Natural killer cell (primary cell): ENCODE data around the gene SLC5A10. TPM values are rescaled to one million over a fixed set of nuclear protein-coding genes. Genes with fewer than 3 reads are reported as not detected.

ENCODE experiments used
- ATAC-seq, 3 donors: fragments of 150-1000 bp in 2 of 3; fragments of 200-7000 bp in 1 of 3; cut with Tn5 transposase; 1 replicate in 1 of 3; 2 replicates in 2 of 3; pipeline ENCODE4 v1.10.0; 2021; ENCODE audit warnings: mild to moderate bottlenecking in 2 of 3, moderate library complexity in 2 of 3
- DNase-seq, 2 donors: peaks; one replicate each; pipeline versions ENCODE4 v3.0.0 to v3.0.0-alpha.2; 2013 to 2021; ENCODE audit warnings: mixed read lengths in 1 of 2
- H3K27ac ChIP-seq: one replicate; pipeline ENCODE4 v1.5.1; 2013; ENCODE audit warnings: mild to moderate bottlenecking, low read length
- H3K27me3 ChIP-seq: one replicate; pipeline ENCODE4 v1.6.1; 2013; ENCODE audit warnings: low read length; ENCODE audit not compliant: control insufficient read depth, insufficient read depth
- H3K36me3 ChIP-seq: one replicate; pipeline ENCODE4 v1.6.1; 2013; ENCODE audit warnings: low read length; ENCODE audit not compliant: control insufficient read depth, insufficient read depth
- H3K4me1 ChIP-seq: one replicate; pipeline ENCODE4 v1.6.1; 2013; ENCODE audit warnings: low read length; ENCODE audit not compliant: control insufficient read depth, insufficient read depth
- H3K4me3 ChIP-seq: one replicate; pipeline ENCODE4 v1.5.1; 2013; ENCODE audit warnings: low read length
- H3K9me3 ChIP-seq: one replicate; pipeline ENCODE4 v1.6.1; 2013; ENCODE audit warnings: low read length; ENCODE audit not compliant: control insufficient read depth, insufficient read depth
- H3K27ac Mint-ChIP-seq, 2 donors: one replicate each; pipeline ENCODE4 v1.8.0; 2022; ENCODE audit warnings: mild to moderate bottlenecking in 2 of 2, mixed read lengths in 2 of 2, moderate library complexity in 1 of 2
- H3K27me3 Mint-ChIP-seq, 2 donors: one replicate each; pipeline ENCODE4 v1.8.0; 2022; ENCODE audit warnings: low read depth in 2 of 2, mixed read lengths in 2 of 2
- H3K36me3 Mint-ChIP-seq: one replicate; pipeline ENCODE4 v1.8.0; 2022; ENCODE audit warnings: mixed read lengths
- H3K4me1 Mint-ChIP-seq, 2 donors: one replicate each; pipeline ENCODE4 v1.8.0; 2022; ENCODE audit warnings: mixed read lengths in 2 of 2
- H3K4me3 Mint-ChIP-seq: one replicate; pipeline ENCODE4 v1.8.0; 2022; ENCODE audit warnings: mild to moderate bottlenecking, moderate library complexity, mixed read lengths
- H3K9me3 Mint-ChIP-seq, 2 donors: one replicate each; pipeline ENCODE4 v1.8.0; 2022; ENCODE audit warnings: mixed read lengths in 2 of 2
- CTCF ChIP-seq: fragments of 200-600 bp; IDR thresholded peaks from one replicate; pipeline ENCODE4 v1.8.0; 2022; ENCODE audit warnings: antibody characterized with exemption
- WGBS: methylation state at CpG from one replicate; pipeline ENCODE4 v1.1.7; 2013; ENCODE audit warnings: missing lambda C conversion rate; ENCODE audit not compliant: insufficient coverage; 5-methylcytosine and 5-hydroxymethylcytosine counted together
- intact Hi-C: fragments of 100-400 bp; cut with micrococcal nuclease; formaldehyde crosslinking; loops from one replicate; pipeline ENCODE4 v1.14.2; 2022
- total RNA-seq, 4 donors: library from RNA; stranded (reverse); fragments of 120-200 nt in 1 of 4; gene quantifications; one replicate each; pipeline versions ENCODE4 v1.2.3 to v1.2.4, GENCODE V29; 2013 to 2022

SLC5A10 gene
- total RNA-seq, 3 donors from 2014 or later (not counting 1 experiment from before 2014, with no cell fraction given), result 0.28 TPM; not detected in 2

- Histone ChIP-seq H3K4me3 (no peak overlapping the region), H3K4me1 (no peaks in the 10 kb centered on the region), H3K36me3 (peaks cover 11% of the 10 kb centered on the region), H3K27me3 (no peaks in the 10 kb centered on the region), H3K9me3 (no peaks in the 10 kb centered on the region), H3K27ac (no peak overlapping the region)
- no peaks in the 10 kb centered on the region for H3K9me3 Mint-ChIP-seq
- no peak for TF ChIP-seq CTCF
- DNase-seq (no peak), ATAC-seq (no peak)
- H3K4me1 Mint-ChIP-seq, result peaks cover 0 to 3% of the 10 kb centered on the region in 2 donors
- no peaks in the 10 kb centered on the region for H3K36me3 Mint-ChIP-seq
- no peak overlapping the region for H3K4me3 Mint-ChIP-seq
- 94% methylated on average over 5 of the region's 5 CpGs for WGBS
- intact Hi-C loops, result no loop called here
- H3K27me3 Mint-ChIP-seq, result peaks cover 0 to under 1% of the 10 kb centered on the region in 2 donors
- H3K27ac Mint-ChIP-seq, result no peak overlapping the region
Observed at GRCh38 chr17:19022128-19022527, 70.2 kb downstream of the SLC5A10 start.

GRCh38 chr17:19022747-19023146 is 70.8 kb downstream of the SLC5A10 start:
- TF ChIP-seq CTCF, result no peak
- Mint-ChIP-seq H3K27ac (no peak overlapping the region), H3K4me3 (no peak overlapping the region), H3K9me3 (no peaks in the 10 kb centered on the region), H3K4me1 (peaks cover 0 to 3% of the 10 kb centered on the region in 2 donors), H3K36me3 (no peaks in the 10 kb centered on the region), H3K27me3 (no peaks in the 10 kb centered on the region)
- no peaks in the 10 kb centered on the region for H3K9me3 ChIP-seq
- H3K27me3 ChIP-seq, result no peaks in the 10 kb centered on the region
- peaks cover 11% of the 10 kb centered on the region for H3K36me3 ChIP-seq
- ATAC-seq (no peak), DNase-seq (no peak)
- H3K4me3 ChIP-seq, result no peak overlapping the region
- no peak overlapping the region for H3K27ac ChIP-seq
- 92% methylated on average over 6 of the region's 6 CpGs for WGBS
- H3K4me1 ChIP-seq, result no peaks in the 10 kb centered on the region
- intact Hi-C loops, result no loop called here

DNA sequence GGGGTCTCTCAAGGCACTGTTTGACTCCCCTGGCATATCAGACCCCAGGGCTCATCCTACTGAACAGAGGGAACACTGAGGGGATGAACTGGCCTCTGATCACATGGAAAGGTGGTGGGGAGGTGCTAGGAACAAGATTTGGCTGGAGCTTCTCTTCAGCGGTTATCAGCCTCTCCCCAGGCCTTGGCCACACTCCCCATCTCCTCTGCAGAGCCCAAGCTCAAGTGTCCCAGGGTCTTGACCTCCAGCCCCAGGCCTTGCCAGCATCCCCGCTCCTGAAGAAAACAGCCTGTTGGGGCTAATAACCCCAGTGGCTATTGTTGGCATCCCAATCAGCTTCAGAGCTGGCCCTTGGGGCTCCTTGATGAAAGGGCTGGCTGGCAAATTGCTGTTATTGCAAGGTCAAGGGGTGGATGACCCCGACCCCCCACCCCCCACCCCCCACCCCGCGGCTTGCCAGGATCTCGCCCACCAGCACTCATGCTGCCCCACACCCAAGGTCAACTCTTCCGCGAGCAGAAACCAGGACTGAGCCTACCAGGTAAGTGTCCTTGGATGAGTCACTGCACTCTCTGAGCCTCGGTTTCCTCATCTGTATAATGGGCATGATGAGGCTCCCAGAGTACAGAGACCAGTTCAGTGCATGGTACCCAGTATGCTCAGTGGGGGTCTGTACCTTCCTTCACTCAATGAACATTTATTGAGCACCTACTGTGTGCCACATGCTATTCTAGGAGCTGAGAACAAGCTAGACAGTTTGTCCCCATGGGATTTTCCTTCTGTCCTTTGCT is 71.4 kb downstream of the SLC5A10 start:
- H3K9me3 Mint-ChIP-seq, result no peaks in the 10 kb centered on the region
- TF ChIP-seq CTCF, result no peak

More for the DNA sequence above, 71.4 kb downstream of the SLC5A10 start:
- Histone ChIP-seq H3K27me3 (no peaks in the 10 kb centered on the region), H3K27ac (no peak overlapping the region), H3K36me3 (peaks cover 11% of the 10 kb centered on the region), H3K9me3 (no peaks in the 10 kb centered on the region), H3K4me3 (no peak overlapping the region), H3K4me1 (no peaks in the 10 kb centered on the region)
- intact Hi-C loops, result no loop called here
- ATAC-seq, result no peak
- no peak overlapping the region for H3K4me3 Mint-ChIP-seq
- peaks cover 0 to 3% of the 10 kb centered on the region in 2 donors for H3K4me1 Mint-ChIP-seq
- no peak overlapping the region for H3K27ac Mint-ChIP-seq
- no peaks in the 10 kb centered on the region for H3K36me3 Mint-ChIP-seq
- WGBS, result 96% methylated on average over 7 of the region's 9 CpGs
- no peak for DNase-seq
- no peaks in the 10 kb centered on the region for H3K27me3 Mint-ChIP-seq
